ENCODE data around the gene GIT2. TPM values are rescaled to one million over a fixed set of nuclear protein-coding genes. Genes with fewer than 3 reads are reported as not detected.
"Not testable (repeated sequence)": the region's sequence is repeated elsewhere in the genome, so short reads cannot be mapped to it uniquely, and the experiment has no call there.

Gene GIT2
- 41.4 TPM for total RNA-seq
- long read RNA-seq, full-length matches to known transcripts, result 3 of 29 reads
- long read RNA-seq, partial matches to known transcripts, result 4 of 29 reads
- long read RNA-seq, other reads (novel, unspliced or antisense), result 22 of 29 reads

GRCh38 chr12:109995686-109996482, at the start of gene GIT2:
TSS of gene GIT2 (minus strand) at chr12:109996368. CDS start at chr12:109996224, 144 bp downstream.
- ATAC-seq (peak; percentile 89), DNase-seq (peak; percentile 96)
- intact Hi-C loops (cut with micrococcal nuclease), result no loop called here

GRCh38 chr12:110042264-110042663, 46.1 kb upstream of the GIT2 start:
- ATAC-seq (peak; percentile 86), DNase-seq (no peak)
- intact Hi-C loops (cut with micrococcal nuclease), result no loop called here

DNA sequence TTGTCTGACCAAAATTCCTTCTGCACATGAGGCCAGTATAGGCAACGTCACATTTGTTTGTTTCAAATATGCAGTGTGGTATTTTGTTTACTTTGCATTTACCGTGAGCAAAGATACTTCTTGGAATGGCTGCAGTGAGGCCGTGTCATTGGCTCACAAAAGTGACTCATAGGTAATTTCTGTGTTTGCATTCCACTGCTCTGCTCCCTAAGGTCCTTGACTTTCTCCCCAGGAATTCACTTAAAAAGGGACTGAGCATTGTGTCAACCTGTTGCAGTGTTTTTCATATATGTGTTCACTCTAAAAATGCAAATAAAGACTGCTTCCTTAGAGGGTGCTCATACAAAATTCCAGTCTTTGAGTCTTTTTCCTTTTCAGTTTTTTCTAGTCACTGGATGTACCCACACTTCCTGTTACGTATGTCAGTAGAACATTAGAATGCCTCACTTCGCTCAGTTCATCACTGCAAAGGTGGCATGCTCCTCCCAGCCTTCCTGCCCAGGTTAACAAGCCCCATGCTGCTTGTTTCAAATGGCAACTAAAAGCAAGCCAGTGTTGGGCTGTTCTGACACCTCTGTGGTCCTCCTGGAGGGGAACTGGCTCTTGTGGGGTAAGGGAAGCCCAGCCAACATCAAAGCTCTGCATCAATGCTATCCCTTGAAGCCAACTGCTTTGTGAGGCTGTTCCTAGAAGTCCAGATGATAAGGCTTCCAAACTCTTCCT, 43.1 kb upstream of the GIT2 start:
- DNase-seq (no peak), ATAC-seq (no peak)
- intact Hi-C loops (cut with micrococcal nuclease), result no loop called here

DNA sequence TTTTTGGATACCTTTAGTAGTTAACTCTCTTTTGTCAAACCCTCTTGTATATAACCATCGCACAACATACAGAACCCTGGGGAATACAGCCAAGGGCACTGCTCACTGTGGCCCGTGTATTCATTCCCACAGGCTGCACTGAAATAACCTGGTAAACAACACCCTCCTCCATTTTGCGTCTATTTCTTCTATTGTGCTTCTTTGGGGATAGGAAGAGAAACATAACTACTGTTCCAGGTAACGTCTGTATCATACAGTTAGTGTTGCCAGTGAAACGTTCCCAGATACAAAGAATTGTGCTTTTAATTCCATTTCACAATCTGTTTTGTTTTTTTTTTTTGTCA, 42.5 kb upstream of the GIT2 start:
- DNase-seq (no peak), ATAC-seq (no peak)
- intact Hi-C loops (cut with micrococcal nuclease), result no loop called here

DNA sequence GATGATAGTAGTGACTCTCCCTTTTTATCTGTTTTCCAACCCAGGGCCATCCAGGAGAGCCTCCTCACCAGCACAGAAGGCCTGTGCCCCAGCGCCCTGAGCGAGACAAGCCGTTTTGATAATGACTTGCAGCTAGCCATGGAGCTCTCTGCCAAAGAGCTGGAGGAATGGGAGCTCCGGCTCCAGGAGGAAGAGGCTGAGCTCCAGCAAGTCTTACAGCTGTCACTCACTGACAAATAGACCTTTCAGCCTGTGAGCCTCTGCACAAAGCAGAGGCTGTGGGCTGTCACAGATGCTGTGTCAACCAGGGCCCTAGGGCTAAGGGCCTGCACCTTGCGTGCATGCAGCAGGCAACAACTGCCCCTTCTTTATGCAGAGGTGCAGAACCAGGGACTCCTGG, 41.1 kb upstream of the GIT2 start:
- ATAC-seq (peak; percentile 9), DNase-seq (no peak)
- intact Hi-C loops (cut with micrococcal nuclease), result no loop called here

GRCh38 chr12:110035534-110036104, 39.5 kb upstream of the GIT2 start:
- intact Hi-C loops (cut with micrococcal nuclease), result no loop called here
- DNase-seq, result no peak

DNA sequence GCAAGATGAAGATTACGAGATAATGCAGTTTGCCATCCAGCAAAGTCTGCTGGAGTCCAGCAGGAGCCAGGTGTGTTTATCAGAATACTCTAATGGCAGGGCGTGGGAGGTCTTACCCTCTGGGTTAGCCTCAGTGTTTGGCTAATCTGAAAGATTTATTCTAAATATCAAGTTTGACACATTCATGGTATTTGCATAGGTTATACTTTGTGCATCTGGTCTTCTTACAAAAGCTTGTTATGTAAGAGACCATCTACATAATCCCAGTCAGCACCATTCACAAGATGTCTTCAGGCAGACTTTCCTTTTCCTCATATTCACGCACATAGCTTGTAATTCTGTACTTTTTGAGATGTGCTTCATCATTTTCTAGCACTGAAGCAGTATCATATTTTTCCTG, 37.7 kb upstream of the GIT2 start:
- no peak for ATAC-seq
- intact Hi-C loops (cut with micrococcal nuclease), result no loop called here

More at GRCh38 chr12:110035534-110036104, 39.5 kb upstream of the GIT2 start:
- ATAC-seq, result no peak

DNA sequence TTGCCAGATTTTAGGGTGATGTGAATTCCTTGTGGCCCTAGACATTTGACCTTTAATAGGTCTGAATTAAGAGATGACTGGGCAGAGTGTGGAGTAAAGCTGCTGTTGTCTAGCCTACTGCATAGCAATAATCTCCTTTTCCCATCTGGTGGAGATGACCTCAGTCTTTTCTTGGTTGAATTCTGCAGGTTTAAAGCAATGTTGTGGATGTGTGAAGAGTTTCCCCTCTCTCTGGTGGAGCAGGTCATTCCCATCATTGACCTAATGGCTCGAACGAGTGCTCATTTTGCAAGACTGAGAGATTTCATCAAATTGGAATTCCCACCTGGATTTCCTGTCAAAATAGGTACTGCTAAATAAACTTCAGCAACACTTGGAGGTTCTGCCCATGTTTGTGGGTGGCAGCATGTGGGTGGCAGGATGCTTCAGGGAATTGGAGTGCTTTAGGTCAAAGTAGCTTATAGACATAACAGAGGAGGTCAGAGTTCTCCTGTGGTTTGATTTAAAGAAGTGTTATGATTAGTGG, 33.2 kb upstream of the GIT2 start:
- ATAC-seq (no peak), DNase-seq (no peak)
- intact Hi-C loops (cut with micrococcal nuclease), result no loop called here

More for the DNA sequence above, 37.7 kb upstream of the GIT2 start:
- no peak for DNase-seq

GRCh38 chr12:110028323-110028722, 32.2 kb upstream of the GIT2 start:
- DNase-seq, result no peak
- intact Hi-C loops (cut with micrococcal nuclease), result no loop called here
- no peak for ATAC-seq

GRCh38 chr12:110024051-110024450, 27.9 kb upstream of the GIT2 start:
- intact Hi-C loops (cut with micrococcal nuclease), result no loop called here
- ATAC-seq (no peak), DNase-seq (no peak)

GRCh38 chr12:110023059-110023980, 27.2 kb upstream of the GIT2 start:
- intact Hi-C loops (cut with micrococcal nuclease), result no loop called here
- DNase-seq, result no peak
- peak; percentile 43 for ATAC-seq

DNA sequence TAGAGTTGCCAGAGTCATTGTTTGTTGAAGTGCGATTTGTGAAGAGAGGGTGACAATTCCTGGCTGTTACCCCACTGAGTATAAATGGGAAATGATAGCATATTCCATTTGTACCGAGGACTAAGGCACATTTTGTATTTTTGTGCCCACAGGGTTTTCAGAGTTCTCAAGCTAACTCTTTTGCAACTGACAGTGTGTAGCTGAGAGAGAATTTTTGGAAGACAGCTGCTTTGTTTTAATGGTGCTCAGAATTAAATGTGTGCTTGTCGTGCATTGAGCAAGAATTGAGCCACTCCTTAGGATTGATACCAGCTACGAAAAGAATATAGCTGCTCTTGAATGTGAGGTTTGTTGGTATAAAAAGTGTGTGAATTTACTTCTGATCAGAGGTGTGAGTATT, 24.8 kb upstream of the GIT2 start:
- intact Hi-C loops (cut with micrococcal nuclease), result no loop called here
- no peak for DNase-seq
- ATAC-seq, result no peak

- intact Hi-C loops (cut with micrococcal nuclease), result no loop called here
- no peak for ATAC-seq
- DNase-seq, result no peak
Observed at GRCh38 chr12:110015132-110015531, 19.0 kb upstream of the GIT2 start.

DNA sequence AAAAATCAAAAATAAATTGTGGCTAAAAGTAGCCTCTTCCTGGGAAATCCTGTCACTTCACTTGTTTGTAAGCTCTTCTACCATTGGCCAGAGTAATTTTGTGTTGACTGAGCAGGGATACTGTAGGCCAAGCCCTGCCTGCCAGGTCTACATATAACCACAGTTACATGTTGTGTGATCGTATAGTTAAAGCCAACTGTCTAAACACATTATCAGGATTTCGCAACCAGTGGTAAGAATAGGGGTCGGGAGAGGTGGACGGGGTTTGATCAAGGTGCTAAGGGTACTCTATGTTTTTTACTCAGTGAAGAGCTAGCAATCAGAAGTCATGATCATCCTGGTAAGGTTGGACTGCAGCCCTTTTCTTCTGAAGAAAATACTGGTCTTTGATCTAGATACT, 16.5 kb upstream of the GIT2 start:
- intact Hi-C loops (cut with micrococcal nuclease), result no loop called here
- ATAC-seq, result no peak
- DNase-seq, result no peak

DNA sequence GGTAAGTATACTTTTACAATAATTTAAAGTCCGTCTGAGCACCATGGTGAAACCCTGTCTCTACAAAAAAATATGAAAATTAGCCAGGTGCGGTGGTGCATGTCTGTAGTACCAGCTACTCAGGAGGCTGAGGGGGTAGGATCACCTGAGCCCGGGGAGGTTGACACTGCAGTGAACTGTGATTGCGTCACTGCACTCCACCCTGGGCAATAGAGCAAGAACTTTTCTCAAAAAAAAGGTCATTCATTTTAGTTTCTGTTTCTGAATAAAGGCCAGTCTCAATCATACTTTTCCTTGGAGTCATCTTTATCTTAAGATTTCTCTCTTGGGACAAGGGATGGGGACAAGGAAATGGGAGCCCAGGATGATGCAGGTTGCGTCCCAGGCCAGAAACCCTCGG, 16.0 kb upstream of the GIT2 start:
- DNase-seq, result no peak
- no peak for ATAC-seq
- intact Hi-C loops (cut with micrococcal nuclease), result no loop called here

DNA sequence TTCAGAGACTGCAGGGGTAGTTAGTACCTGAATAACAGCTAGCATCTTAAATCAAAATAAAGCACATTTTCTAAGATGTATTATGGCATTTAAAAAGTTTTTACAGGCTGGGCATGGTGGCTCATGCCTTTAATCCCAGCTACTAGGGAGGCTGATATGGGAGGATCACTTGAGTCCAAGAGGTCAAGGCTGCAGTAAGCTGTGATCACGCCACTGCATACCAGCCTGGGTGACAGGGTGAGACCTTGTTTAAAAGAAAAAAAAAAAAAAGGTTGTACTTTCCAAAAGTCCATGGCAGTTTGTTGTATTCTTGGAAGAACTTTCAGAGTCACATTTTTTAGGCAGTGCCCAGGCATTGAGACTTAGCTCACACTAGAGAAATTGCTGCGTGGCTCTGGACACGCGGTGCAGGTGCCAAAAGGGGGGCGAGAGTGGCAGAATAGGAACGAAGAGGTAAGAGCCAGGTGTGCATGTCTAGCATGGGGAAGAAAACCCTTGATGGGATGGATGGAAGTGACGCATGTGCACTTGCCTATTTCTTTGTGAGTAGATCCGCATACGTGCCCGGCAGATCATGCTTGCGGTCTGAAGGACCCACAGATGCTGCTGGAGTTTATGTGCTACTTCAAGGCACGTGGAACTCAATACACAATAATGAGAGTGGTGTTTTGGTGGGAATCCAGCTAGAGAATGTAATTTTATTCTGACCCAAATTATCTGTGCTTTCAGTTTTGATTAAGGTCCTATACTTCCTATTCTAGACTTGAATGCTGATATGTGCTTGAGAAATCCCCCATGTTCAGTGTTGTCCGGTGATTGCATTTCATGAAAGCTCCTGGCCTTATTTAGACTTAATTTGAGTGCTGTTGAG, 14.9 kb upstream of the GIT2 start:
- intact Hi-C loops (cut with micrococcal nuclease), result no loop called here
- ATAC-seq (no peak), DNase-seq (no peak)

GRCh38 chr12:110008681-110009398, 12.7 kb upstream of the GIT2 start:
- ATAC-seq; intact Hi-C loops (cut with micrococcal nuclease); DNase-seq: not testable (repeated sequence)
